Measurements from ENCODE around the gene PITX1. TPM values are rescaled to one million over a fixed set of nuclear protein-coding genes. Genes with fewer than 3 reads are reported as not detected.

The PITX1 gene
- total RNA-seq, 2 experiments from 2014 or later: 56.3 to 76.4 TPM

GRCh38 chr5:135020111-135020895 is 13.7 kb downstream of the PITX1 start:
- Histone ChIP-seq H4K20me1 (ENCODE audit: insufficient read depth, low read length) (no peaks in the 10 kb centered on the region), H3K9me2 (ENCODE audit: insufficient read depth, low read length) (no peaks in the 10 kb centered on the region), H3K4me2 (ENCODE audit: low read length) (no peak overlapping the region), H3K36me3 (ENCODE audit: insufficient read depth, low read length) (peaks cover 4% of the 10 kb centered on the region; the same call in 1 of the 2 replicates), H3K4me3 (ENCODE audit: low read depth, low read length, poor library complexity, severe bottlenecking) (no peak overlapping the region), H2AFZ (ENCODE audit: low read length) (no peak overlapping the region), H3K4me1 (ENCODE audit: insufficient read depth, low read length, poor library complexity, severe bottlenecking) (no peaks in the 10 kb centered on the region), H3K79me2 (ENCODE audit: insufficient read depth, low read depth, low read length) (no peaks in the 10 kb centered on the region), H3K27ac (ENCODE audit: low read depth, low read length, poor library complexity, severe bottlenecking) (no peak overlapping the region), H3K9me3 (ENCODE audit: low read length) (no peaks in the 10 kb centered on the region)
- no TSS peak for BruUV-seq (replicated peaks)
- intact Hi-C loops (cut with micrococcal nuclease; ENCODE audit: unreplicated experiment): no loop called here
- POLR2A ChIA-PET: interaction anchor here (2.0 kb wide), 1 partner anchor 32 kb away, joined by 5 read pairs; no protein-coding TSS in a partner anchor
- CTCF ChIA-PET (ENCODE audit: unreplicated experiment): no interaction called here
- no peak for DNase-seq (ENCODE audit: low spot score)
- TF ChIP-seq EZH2phosphoT487 (IDR thresholded peaks at IDR 0.05; ENCODE audit: borderline replicate concordance, low read depth, low read length): no peak
- TF ChIP-seq CTCF (conservative IDR thresholded peaks at IDR 0.05; ENCODE audit: low read length): no peak

DNA sequence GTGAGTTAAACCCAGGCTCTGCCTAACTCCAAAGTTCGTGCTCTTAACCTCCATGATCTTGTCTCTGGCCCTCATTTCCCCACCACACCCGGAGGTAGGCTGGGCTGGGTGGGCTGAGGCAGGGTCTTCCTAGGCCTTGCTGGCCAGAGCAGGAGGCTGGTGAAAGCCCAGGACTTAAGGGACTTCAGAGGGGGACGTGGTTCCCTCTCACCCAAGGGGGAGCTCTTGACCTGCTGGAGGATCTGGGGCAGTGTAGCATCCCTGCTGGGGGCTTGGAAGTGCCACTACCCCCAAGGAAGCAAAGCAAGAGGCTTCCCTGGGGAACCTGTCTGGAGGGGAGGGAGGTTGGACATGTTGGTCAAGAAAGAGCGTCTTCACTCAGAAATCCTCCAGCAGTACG is 14.7 kb downstream of the PITX1 start:
- 0 out of 2 replicates have a peak, but pooled peaks cover 4% of the 10 kb centered on the region for H3K36me3 ChIP-seq (ENCODE audit: insufficient read depth, low read length)
- no peaks in the 10 kb centered on the region for H4K20me1 ChIP-seq (ENCODE audit: insufficient read depth, low read length)
- POLR2A ChIA-PET: no interaction called here
- no peaks in the 10 kb centered on the region for H3K9me3 ChIP-seq (ENCODE audit: low read length)
- H3K4me1 ChIP-seq (ENCODE audit: insufficient read depth, low read length, poor library complexity, severe bottlenecking): no peaks in the 10 kb centered on the region
- intact Hi-C loops (cut with micrococcal nuclease; ENCODE audit: unreplicated experiment): loop anchor here (1.0 kb wide), 1 partner anchor 172 kb away; no protein-coding TSS in a partner anchor
- no peaks in the 10 kb centered on the region for H3K79me2 ChIP-seq (ENCODE audit: insufficient read depth, low read depth, low read length)
- no peak overlapping the region for H3K4me2 ChIP-seq (ENCODE audit: low read length)
- TF ChIP-seq CTCF (conservative IDR thresholded peaks at IDR 0.05; ENCODE audit: low read length): peak; percentile 74
- TF ChIP-seq EZH2phosphoT487 (IDR thresholded peaks at IDR 0.05; ENCODE audit: borderline replicate concordance, low read depth, low read length): no peak
- H3K9me2 ChIP-seq (ENCODE audit: insufficient read depth, low read length): no peaks in the 10 kb centered on the region
- H3K27ac ChIP-seq (ENCODE audit: low read depth, low read length, poor library complexity, severe bottlenecking): no peak overlapping the region
- DNase-seq (ENCODE audit: low spot score): peak; percentile 45
- H3K4me3 ChIP-seq (ENCODE audit: low read depth, low read length, poor library complexity, severe bottlenecking): no peak overlapping the region
- CTCF ChIA-PET (ENCODE audit: unreplicated experiment): no interaction called here
- no TSS peak for BruUV-seq (replicated peaks)
- H2AFZ ChIP-seq (ENCODE audit: low read length): no peak overlapping the region

GRCh38 chr5:135018457-135018856 is 15.6 kb downstream of the PITX1 start:
- Histone ChIP-seq H4K20me1 (ENCODE audit: insufficient read depth, low read length) (no peaks in the 10 kb centered on the region), H3K4me1 (ENCODE audit: insufficient read depth, low read length, poor library complexity, severe bottlenecking) (no peaks in the 10 kb centered on the region), H3K9me3 (ENCODE audit: low read length) (no peaks in the 10 kb centered on the region), H3K4me2 (ENCODE audit: low read length) (no peak overlapping the region), H3K9me2 (ENCODE audit: insufficient read depth, low read length) (no peaks in the 10 kb centered on the region), H3K4me3 (ENCODE audit: low read depth, low read length, poor library complexity, severe bottlenecking) (no peak overlapping the region), H3K27ac (ENCODE audit: low read depth, low read length, poor library complexity, severe bottlenecking) (no peak overlapping the region), H2AFZ (ENCODE audit: low read length) (no peak overlapping the region), H3K36me3 (ENCODE audit: insufficient read depth, low read length) (no peaks in the 10 kb centered on the region), H3K79me2 (ENCODE audit: insufficient read depth, low read depth, low read length) (no peaks in the 10 kb centered on the region)
- BruUV-seq (replicated peaks): no TSS peak
- DNase-seq (ENCODE audit: low spot score): no peak
- POLR2A ChIA-PET: no interaction called here
- intact Hi-C loops (cut with micrococcal nuclease; ENCODE audit: unreplicated experiment): no loop called here
- TF ChIP-seq EZH2phosphoT487 (IDR thresholded peaks at IDR 0.05; ENCODE audit: borderline replicate concordance, low read depth, low read length) (no peak), CTCF (conservative IDR thresholded peaks at IDR 0.05; ENCODE audit: low read length) (no peak)
- CTCF ChIA-PET (ENCODE audit: unreplicated experiment): interaction anchor here (0.6 kb wide), 1 partner anchor 1111 kb away, joined by 5 read pairs; no protein-coding TSS in a partner anchor
